NT2/D1 (cell line): ENCODE results near the gene CSGALNACT2.

Source experiments
- SUZ12 ChIP-seq: IDR thresholded peaks from 2 replicates; pipeline ENCODE4 v1.6.1; 2011; ENCODE audit not compliant: insufficient read length, insufficient read depth; ENCODE audit errors: extremely low read depth
- YY1 ChIP-seq: IDR thresholded peaks from 2 replicates; pipeline ENCODE4 v1.6.1; 2011; ENCODE audit not compliant: insufficient read length, insufficient read depth
- ZNF274 ChIP-seq: IDR thresholded peaks from 2 replicates; pipeline ENCODE4 v1.6.1; 2011; ENCODE audit warnings: mild to moderate bottlenecking, low read depth, low read length

- TF ChIP-seq SUZ12 (no peak), ZNF274 (no peak), YY1 (no peak)
These were observed 36.7 kb downstream of the CSGALNACT2 start for GRCh38 chr10:43174969-43175368.
